Omental fat pad (tissue), 4 donors: ENCODE data around the gene STOX2. TPM values are rescaled to one million over a fixed set of nuclear protein-coding genes. Genes with fewer than 3 reads are reported as not detected.

Experiments
- ATAC-seq: fragments of 150-250 bp; one replicate; pipeline ENCODE4 v1.9.1; 2016; ENCODE audit warnings: mild to moderate bottlenecking, moderate library complexity; ENCODE audit not compliant: low FRiP score
- DNase-seq: peaks from one replicate; pipeline ENCODE4 v3.0.0-alpha.2; 2019; ENCODE audit warnings: low spot score
- CTCF ChIP-seq, 3 donors: fragments of 450-650 bp; IDR thresholded peaks; one replicate each; pipeline ENCODE4 v1.5.1; 2016 to 2017; ENCODE audit warnings: antibody characterized with exemption in 3 of 3, mild to moderate bottlenecking in 3 of 3, moderate library complexity in 2 of 3
- total RNA-seq, 4 donors: library from RNA; depleted of rRNA; stranded (reverse); fragments of >200 nt; gene quantifications; one replicate each; pipeline ENCODE4 v1.1.0, GENCODE V29; 2016

STOX2 gene
- total RNA-seq, 4 donors from 2014 or later = 1.3 to 20.8 (median 4.7) TPM

- no peak for DNase-seq
- TF ChIP-seq CTCF (IDR thresholded peaks at IDR 0.05) = no peak
Observed at GRCh38 chr4:184019076-184019475, 114.0 kb downstream of the STOX2 start.

GRCh38 chr4:184019667-184020623 is 114.8 kb downstream of the STOX2 start:
- ATAC-seq (no peak), DNase-seq (no peak)
- TF ChIP-seq CTCF (IDR thresholded peaks at IDR 0.05) = no peak

More at GRCh38 chr4:184019076-184019475, 114.0 kb downstream of the STOX2 start:
- no peak for ATAC-seq

- DNase-seq = no peak
- TF ChIP-seq CTCF (IDR thresholded peaks at IDR 0.05) = no peak
- peak; percentile 57 for ATAC-seq
Observed at GRCh38 chr4:184021389-184021788, 116.3 kb downstream of the STOX2 start.

- no peak for ATAC-seq
- no peak for TF ChIP-seq CTCF (IDR thresholded peaks at IDR 0.05)
- no peak for DNase-seq
Observed at GRCh38 chr4:184022679-184023383, 117.7 kb downstream of the STOX2 start.

GRCh38 chr4:184024637-184025036 is 119.5 kb downstream of the STOX2 start:
- ATAC-seq = no peak
- TF ChIP-seq CTCF (IDR thresholded peaks at IDR 0.05) = no peak

GRCh38 chr4:184028561-184029374 is 123.7 kb downstream of the STOX2 start:
- no peak for TF ChIP-seq CTCF (IDR thresholded peaks at IDR 0.05)
- DNase-seq (no peak), ATAC-seq (no peak)

More at GRCh38 chr4:184024637-184025036, 119.5 kb downstream of the STOX2 start:
- DNase-seq = no peak
